Glomerular visceral epithelial cell (primary cell): ENCODE results near the gene PTPN4.
A peak's percentile ranks its signal among the peaks of the same experiment; 100 is the strongest.

Source experiments
- DNase-seq: peaks from one replicate; pipeline ENCODE4 v3.0.0-alpha.2; 2016; ENCODE audit errors: extremely low spot score

Gene PTPN4

DNA sequence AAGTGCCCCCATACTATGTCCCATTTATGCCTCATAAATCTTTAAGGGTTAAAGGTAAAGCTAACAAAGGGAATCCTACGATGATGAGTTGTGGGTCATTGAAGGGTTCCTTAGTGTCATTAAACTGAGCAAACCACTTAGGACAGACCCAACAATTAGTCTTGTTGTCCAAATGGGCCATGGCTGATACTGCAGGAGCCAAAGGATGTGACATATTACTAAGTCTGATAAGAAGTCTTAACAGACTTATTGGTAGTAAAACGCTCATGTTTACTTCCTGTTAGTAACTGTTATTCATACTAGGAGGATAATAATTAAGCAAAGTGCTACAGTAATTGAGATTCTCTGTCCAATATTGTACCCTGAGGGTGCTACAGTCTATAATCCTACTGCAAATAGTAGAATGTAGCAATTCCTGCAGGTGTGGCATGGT lies 96.8 kb downstream of the PTPN4 start:
- DNase-seq, result no peak

DNA sequence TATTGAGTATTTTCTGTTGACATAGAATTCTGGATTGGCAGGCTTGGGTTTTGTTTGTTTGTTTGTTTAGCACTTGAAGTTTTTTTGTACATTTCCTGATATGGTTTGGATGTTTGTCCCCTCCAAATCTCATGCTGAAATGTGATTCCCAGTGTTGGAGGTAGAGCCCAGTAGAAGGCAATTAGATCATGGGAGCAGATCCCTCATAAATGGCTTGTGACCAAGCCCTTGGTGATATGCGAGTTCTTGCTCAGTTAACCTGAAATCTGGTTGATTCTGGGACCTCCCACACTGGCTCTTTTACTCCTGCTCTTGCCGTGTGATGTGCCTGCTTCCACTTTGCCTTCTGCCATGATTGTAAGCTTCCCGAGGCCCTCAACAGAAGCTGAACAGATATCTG lies 98.0 kb downstream of the PTPN4 start:
- DNase-seq, result no peak

GRCh38 chr2:119859528-119859927 lies 99.8 kb downstream of the PTPN4 start:
- DNase-seq, result no peak

DNA sequence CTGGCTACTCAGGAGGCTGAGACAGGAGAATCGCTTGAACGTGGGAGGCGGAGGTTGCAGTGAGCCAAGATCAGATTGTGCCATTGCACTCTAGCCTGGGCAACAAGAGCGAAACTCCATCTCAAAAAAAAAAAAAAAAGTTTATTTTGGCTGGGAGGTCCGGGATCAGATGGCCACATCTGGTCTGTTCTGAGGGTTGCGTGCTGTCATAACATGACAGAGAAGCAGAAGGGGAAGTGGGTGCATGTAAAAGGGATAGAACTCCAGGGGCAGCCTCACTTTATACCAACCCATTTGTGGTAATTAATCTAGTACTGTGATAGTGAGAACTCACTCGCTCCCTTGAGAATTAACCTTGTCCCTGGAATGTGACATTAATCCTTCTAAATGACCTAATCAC lies 101.2 kb downstream of the PTPN4 start:
- no peak for DNase-seq

DNA sequence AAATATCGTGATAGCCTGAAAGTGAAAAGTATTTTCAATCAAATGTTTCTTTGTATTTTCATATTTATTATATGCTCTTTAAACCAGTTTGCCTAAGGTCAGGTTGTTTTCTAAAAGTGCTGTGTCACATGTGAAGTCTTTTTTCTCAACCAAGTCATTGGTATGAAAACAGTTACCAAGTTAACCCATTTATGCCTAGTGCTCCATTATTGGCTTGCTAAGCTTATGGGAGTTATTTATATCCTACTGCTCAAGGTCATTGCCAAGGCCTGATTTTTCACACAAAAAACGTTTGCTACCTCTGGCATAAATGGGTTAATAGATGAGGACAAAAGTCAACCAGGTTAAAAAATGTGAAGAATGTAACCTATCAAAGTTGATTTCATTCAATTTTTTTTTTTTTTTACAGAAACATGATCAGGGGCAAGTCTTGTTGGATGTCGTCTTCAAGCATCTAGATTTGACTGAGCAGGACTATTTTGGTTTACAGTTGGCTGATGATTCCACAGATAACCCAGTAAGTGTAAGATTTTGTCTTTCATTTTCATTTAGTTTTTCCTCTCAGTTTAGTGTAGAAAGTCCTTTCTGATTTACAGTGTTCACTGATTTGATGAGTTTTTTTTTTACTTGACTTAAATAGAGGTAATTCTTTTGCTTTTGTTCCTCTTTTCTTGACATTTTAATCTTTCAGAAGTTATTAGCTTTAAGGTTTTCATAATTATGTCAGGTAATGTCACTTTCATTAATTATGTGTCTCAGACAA lies 102.6 kb downstream of the PTPN4 start:
- DNase-seq, result no peak

DNA sequence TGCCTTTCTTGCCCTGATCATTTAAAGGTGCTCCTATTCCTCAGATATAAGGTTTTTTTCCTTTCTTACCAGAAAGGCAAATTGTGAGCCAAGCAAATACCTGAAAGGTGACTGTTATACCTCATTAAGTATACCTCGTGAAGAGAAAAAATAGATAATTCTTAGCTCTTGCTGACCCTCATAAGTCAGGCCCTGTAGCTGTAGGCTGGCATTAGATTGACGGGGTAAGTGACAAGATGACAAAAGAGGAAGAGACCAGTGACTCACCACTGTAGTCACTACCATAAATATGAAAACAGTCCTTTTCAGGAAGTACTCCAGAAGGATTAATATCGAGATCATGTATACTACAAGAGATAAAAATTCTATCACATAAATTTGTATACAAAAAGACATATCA lies 104.6 kb downstream of the PTPN4 start:
- no peak for DNase-seq

GRCh38 chr2:119871725-119872124 lies 112.0 kb downstream of the PTPN4 start:
- DNase-seq, result no peak

DNA sequence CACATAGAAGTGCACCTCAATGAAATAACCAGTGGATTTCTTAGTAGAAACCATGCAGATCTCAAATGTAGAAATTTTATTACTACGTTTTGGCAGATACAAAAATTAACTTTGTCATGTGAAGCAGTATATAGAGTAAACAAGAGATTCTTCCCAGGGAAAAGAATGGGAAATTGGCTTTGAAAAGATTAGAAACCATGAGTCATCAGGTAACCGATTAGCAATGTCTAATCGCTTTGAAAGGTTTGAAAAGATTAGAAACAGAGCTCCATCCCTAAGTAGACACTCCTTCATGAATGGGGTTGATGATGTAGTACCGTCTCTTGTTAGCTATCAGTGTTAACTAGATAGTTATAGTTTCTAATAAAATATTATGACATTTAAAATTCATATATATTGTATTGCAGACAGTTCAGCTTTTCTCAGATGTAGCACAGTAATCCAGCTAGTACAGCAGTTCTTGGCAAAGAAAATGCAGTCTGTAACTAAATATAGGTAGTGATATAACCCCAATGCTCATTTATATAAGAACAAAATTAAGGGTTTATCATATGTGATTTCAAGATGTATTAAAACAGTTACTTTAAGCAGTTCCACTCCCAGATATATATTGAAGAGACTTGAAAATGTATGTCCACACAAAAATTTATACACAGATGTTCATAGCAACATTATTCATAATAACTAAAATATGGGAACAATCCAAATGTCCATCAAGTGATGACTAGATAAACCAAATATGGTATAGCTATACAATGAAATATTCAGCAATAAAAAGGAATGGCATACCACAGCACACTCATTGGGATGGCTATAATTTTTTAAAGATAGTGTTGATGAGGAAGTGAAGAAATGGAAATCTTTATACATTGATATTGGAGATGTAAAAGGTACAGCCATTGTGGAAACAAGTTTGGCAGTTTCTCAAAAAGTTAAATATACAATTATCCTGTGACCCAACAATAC lies 113.9 kb downstream of the PTPN4 start:
- DNase-seq, result no peak

GRCh38 chr2:119879502-119879901 lies 119.8 kb downstream of the PTPN4 start:
- DNase-seq, result peak; percentile 23

DNA sequence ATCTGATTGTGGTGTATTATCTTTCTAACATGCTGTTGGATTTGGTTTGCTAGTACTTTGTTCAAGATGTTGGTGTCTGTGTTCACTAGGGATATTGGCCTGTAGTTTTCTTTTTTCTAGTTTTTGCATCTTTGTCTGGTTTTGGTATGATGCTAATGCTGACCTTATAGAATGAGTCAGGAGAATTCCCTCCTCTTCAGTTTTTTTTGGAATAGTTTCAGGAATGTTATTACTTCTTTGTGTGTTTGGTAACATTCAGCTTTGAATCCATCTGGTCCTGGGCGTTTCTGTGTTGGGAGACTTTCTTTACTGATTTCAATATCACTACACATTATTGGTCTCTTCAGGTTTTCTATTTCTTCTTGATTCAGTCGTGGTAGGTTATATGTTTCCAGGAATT lies 129.0 kb downstream of the PTPN4 start:
- DNase-seq, result peak; percentile 2

GRCh38 chr2:119897736-119898395 lies 138.1 kb downstream of the PTPN4 start:
- no peak for DNase-seq

GRCh38 chr2:119901013-119901412 lies 141.3 kb downstream of the PTPN4 start:
- DNase-seq, result no peak

GRCh38 chr2:119910566-119910965 lies 150.8 kb downstream of the PTPN4 start:
- DNase-seq, result no peak

DNA sequence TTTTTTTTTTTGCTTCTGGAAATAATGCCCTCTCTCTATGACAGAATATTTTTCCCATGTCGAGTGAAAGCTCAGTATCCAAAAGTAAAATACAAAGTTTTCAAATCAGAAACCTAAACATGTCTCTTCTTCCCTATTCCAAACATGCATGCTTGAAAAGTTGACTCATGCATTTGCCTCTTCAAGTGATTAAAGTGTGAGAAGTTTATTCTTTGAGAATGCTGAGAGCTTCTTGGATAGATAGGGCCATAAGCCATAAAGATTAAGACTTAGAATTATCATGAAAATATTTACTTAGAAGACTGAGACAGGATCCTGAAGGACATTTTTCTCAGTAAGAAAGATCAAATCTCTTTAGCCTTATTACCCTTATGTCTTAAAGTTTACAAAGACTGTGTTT lies 154.5 kb downstream of the PTPN4 start:
- DNase-seq, result no peak

- DNase-seq, result no peak
Measured at GRCh38 chr2:119921825-119922224, 162.1 kb downstream of the PTPN4 start.

GRCh38 chr2:119922699-119923098 lies 163.0 kb downstream of the PTPN4 start:
- no peak for DNase-seq

DNA sequence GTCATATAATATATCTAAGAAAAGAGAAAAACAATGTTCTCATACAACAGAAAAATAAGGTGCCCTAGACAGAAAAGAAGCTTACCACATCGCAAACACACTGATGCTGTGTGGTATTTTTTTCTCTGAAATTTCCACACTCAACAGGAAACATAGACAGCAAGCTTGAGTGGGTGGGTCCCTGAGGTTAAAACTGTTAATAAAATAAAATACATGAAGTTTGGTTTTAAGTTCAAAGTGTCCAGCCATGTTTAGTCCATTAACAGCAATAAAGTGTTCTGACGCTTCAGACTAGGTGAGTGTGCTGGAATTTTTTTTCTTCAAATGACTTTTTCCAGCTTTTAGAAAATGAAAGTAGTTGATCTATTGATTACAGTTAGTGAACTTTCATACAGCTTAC lies 169.8 kb downstream of the PTPN4 start:
- DNase-seq, result no peak

DNA sequence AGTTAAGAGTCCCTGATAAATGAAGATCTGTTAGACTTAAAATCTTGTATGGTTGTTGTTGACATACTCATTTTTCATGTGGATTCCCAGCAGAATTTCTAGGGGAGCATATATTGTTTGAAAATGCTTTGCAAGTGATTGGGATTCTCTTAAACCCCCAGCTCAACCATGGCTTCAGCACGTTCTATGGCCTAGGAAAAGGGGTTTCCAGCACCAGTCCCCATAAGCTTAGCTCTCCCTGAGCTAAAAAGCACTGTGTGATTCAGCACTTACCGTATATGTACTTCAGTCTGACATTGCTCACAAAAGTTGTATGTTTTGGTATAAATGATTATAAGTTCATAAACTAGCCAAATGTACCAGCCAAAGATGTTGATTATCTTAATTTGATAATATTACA lies 173.1 kb downstream of the PTPN4 start:
- DNase-seq, result no peak

DNA sequence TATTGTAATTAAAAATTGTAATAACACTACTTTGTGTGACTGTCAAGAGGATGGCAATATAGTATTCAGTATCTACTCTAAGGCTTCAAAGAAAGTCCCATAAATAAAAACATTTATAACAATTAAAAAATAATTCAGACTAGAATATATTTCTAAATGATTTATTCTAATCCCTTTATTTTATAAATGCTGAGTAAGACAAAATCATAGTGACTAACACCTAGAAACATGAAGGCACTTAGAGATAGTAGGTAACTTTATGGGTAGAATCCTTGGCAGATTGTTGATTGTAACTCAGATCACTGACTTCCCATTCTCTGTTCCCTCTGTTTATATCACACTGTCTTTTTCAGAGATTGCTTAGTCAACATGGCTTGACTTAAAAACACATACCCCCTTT lies 174.6 kb downstream of the PTPN4 start:
- no peak for DNase-seq

DNA sequence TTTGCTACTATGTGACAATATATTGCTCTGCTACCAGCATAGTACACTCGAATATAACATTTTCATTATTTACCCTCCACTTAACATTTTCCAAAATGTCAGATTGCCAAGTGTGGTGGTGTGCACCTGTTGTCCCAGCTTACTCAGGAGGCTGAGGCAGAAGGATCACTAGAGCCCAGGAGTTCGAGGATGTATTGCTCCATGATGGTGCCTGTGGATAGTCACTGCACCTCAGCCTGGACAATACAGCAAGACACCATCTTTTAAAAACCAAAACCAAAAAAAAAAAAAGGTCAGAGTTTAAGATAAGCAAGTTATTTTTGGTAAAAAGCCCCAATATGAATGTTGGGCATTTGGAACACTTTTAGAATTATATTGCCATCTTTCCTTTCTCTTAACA lies 178.0 kb downstream of the PTPN4 start:
- DNase-seq, result no peak

GRCh38 chr2:119939915-119940314 lies 180.2 kb downstream of the PTPN4 start:
- no peak for DNase-seq

DNA sequence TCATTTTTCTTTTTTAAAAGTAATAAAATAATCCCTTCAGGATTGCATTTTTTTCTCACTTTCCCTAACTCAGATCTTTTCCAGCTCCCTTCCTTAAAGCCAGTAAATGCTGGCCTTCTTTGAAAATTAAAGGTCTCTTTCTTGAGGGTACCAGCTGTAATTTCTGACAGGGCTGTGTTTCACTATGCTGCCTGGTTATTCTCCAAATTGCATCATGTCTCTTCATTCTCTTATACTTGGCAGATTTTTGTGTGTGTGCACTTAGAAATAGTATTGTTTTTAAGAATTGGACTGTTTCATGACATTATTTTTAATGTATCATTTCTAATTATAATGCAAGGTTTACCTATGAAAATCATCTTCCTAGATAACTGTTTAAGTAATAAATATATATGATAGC lies 181.1 kb downstream of the PTPN4 start:
- DNase-seq, result no peak
